Neural cell (in vitro differentiated cells): ENCODE results near the gene NELFE. TPM values are rescaled to one million over a fixed set of nuclear protein-coding genes. Genes with fewer than 3 reads are reported as not detected.

Source experiments
- H2AFZ ChIP-seq: fragments of 200-600, 300-800 bp; sonication (generic), shearing (Covaris generic); 2 replicates; pipeline ENCODE4 v1.6.0; 2014; ENCODE audit warnings: low read depth, mild to moderate bottlenecking, antibody characterized with exemption, low read length, moderate library complexity
- H3F3A ChIP-seq: fragments of 200-600 bp; shearing (Covaris generic); 2 replicates; pipeline ENCODE4 v1.6.1; 2016; ENCODE audit warnings: mild to moderate bottlenecking, moderate library complexity, mixed read lengths, antibody characterized with exemption, low read length; ENCODE audit not compliant: insufficient read depth, poor library complexity, severe bottlenecking
- H3K27ac ChIP-seq: fragments of 200-600, 300-800 bp; sonication (generic), shearing (Covaris generic); 2 replicates; pipeline ENCODE4 v1.5.1; 2014; ENCODE audit warnings: mild to moderate bottlenecking, low read length, moderate library complexity
- H3K27me3 ChIP-seq: fragments of 300-800, 200-600 bp; sonication (generic), shearing (Covaris generic); 2 replicates; pipeline ENCODE4 v1.6.0; 2014; ENCODE audit warnings: mild to moderate bottlenecking, low read depth, low read length, moderate library complexity; ENCODE audit not compliant: insufficient read depth
- H3K36me3 ChIP-seq: fragments of 300-800, 200-600 bp; sonication (generic), shearing (Covaris generic); 2 replicates; pipeline ENCODE4 v1.5.1; 2014; ENCODE audit warnings: mild to moderate bottlenecking, antibody characterized with exemption, low read length, moderate library complexity; ENCODE audit not compliant: insufficient read depth
- H3K4me2 ChIP-seq: fragments of 300-800, 200-600 bp; sonication (generic), shearing (Covaris generic); 2 replicates; pipeline ENCODE4 v1.6.0; 2014; ENCODE audit warnings: mild to moderate bottlenecking, low read length
- H3K4me3 ChIP-seq: fragments of 300-800, 200-600 bp; sonication (generic), shearing (Covaris generic); 2 replicates; pipeline ENCODE4 v1.5.1; 2014; ENCODE audit warnings: mild to moderate bottlenecking, low read length, moderate library complexity
- H3K79me2 ChIP-seq: fragments of 200-600 bp; shearing (Covaris generic); replicated peaks from 2 replicates; pipeline ENCODE4 v1.6.0; 2014; ENCODE audit warnings: mild to moderate bottlenecking, low read length, moderate library complexity; ENCODE audit not compliant: insufficient read depth
- H3K9ac ChIP-seq: fragments of 300-800, 200-600 bp; sonication (generic), shearing (Covaris generic); 2 replicates; pipeline ENCODE4 v1.6.1; 2016; ENCODE audit warnings: mild to moderate bottlenecking, low read length, mixed read lengths
- H3K9me2 ChIP-seq: fragments of 200-600 bp; shearing (Covaris generic); 2 replicates; pipeline ENCODE4 v1.6.1; 2016; ENCODE audit warnings: mild to moderate bottlenecking, low read length, mixed read lengths; ENCODE audit not compliant: insufficient read depth
- H3K9me3 ChIP-seq: fragments of 200-600, 300-800 bp; sonication (generic), shearing (Covaris generic); 2 replicates; pipeline ENCODE4 v1.6.1; 2016; ENCODE audit warnings: mild to moderate bottlenecking, mixed run types, low read length, moderate library complexity, mixed read lengths
- H4K20me1 ChIP-seq: fragments of 200-600 bp; shearing (Covaris generic); 2 replicates; pipeline ENCODE4 v1.6.1; 2016; ENCODE audit warnings: mild to moderate bottlenecking, mixed run types; ENCODE audit not compliant: insufficient read depth
- EP300 ChIP-seq: fragments of 450-650 bp; conservative IDR thresholded peaks from 2 replicates; pipeline ENCODE4 v1.6.1; 2014; ENCODE audit warnings: antibody characterized with exemption, mild to moderate bottlenecking, moderate library complexity; ENCODE audit not compliant: poor library complexity, severe bottlenecking
- EZH2 ChIP-seq: fragments of 200-600, 300-800 bp; shearing (Covaris generic), sonication (generic); IDR thresholded peaks from 2 replicates; pipeline ENCODE4 v1.6.1; 2014; ENCODE audit warnings: antibody characterized with exemption, low read length, borderline replicate concordance, mild to moderate bottlenecking; ENCODE audit not compliant: insufficient read depth, poor library complexity, severe bottlenecking
- MXI1 ChIP-seq: fragments of 450-650 bp; conservative IDR thresholded peaks from 2 replicates; pipeline ENCODE4 v1.6.1; 2014; ENCODE audit warnings: antibody characterized with exemption, mild to moderate bottlenecking; ENCODE audit not compliant: poor library complexity, severe bottlenecking
- POLR2AphosphoS5 ChIP-seq: IDR thresholded peaks from 2 replicates; pipeline ENCODE4 v1.6.1; 2012
- RAD21 ChIP-seq: fragments of 450-650 bp; conservative IDR thresholded peaks from 2 replicates; pipeline ENCODE4 v1.6.1; 2014; ENCODE audit warnings: antibody characterized with exemption, mild to moderate bottlenecking, moderate library complexity
- SMC3 ChIP-seq: fragments of 450-650 bp; conservative IDR thresholded peaks from 2 replicates; pipeline ENCODE4 v1.6.1; 2014; ENCODE audit warnings: antibody characterized with exemption, mild to moderate bottlenecking, moderate library complexity; ENCODE audit not compliant: poor library complexity
- TAF1 ChIP-seq: IDR thresholded peaks from 2 replicates; pipeline ENCODE4 v1.6.1; 2012; ENCODE audit warnings: low read depth
- polyA plus RNA-seq: library from polyadenylated mRNA; depleted of rRNA; stranded (reverse); fragments of >200 nt; gene quantifications from 2 replicates; pipeline ENCODE4 v1.2.3, GENCODE V29; 2014
- TF ChIP-seq, protein P1 (sequence below): fragments of 450-650 bp; IDR thresholded peaks from 2 replicates; pipeline ENCODE4 v1.5.1; 2014; ENCODE audit warnings: antibody characterized with exemption, mild to moderate bottlenecking, moderate library complexity; ENCODE audit not compliant: poor library complexity, severe bottlenecking
- TF ChIP-seq, protein P2 (sequence below): IDR thresholded peaks from 2 replicates; pipeline ENCODE4 v1.6.1; 2012; ENCODE audit warnings: borderline replicate concordance

NELFE gene
- polyA plus RNA-seq, 1 donor from 2014 or later, result 103 TPM

DNA sequence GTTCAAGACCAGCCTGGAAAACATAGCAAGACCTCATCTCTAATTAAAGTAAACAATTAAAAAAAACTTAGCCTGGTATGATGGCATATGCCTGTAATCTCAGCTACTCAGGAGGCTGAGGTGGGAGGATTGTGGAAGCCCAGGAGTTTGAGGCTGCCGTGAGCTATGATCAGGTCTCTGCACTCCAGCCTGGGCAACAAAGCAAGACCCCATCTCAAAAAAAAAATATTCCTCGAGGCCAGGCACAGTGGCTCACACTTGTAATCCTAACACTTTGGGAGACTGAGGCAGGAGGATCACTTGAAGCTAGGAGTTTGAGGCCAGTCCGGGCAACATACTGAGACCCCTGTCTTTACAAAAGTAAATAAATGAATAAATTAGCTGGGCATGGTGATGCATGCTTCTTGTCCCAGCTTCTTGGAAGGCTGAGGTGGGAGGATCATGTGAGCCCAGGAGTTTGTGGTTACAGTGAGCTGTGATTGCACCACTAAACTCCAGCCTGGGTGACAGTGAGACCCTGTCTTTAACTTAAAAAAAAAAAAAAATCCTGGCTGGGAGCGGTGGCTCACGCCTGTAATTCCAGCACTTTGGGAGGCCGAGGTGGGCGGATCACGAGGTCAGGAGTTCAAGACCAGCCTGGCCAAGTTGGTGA, 40.6 kb downstream of the NELFE start:
- no peaks in the 10 kb centered on the region for H3F3A ChIP-seq
- no peaks in the 10 kb centered on the region for H3K27me3 ChIP-seq
- H3K4me3 ChIP-seq, result no peak overlapping the region
- H3K9ac ChIP-seq, result no peak overlapping the region
- no peak overlapping the region for H2AFZ ChIP-seq
- H3K79me2 ChIP-seq, result no peaks in the 10 kb centered on the region
- no peaks in the 10 kb centered on the region for H3K9me2 ChIP-seq
- TF ChIP-seq POLR2AphosphoS5 (no peak), EP300 (no peak), RAD21 (no peak), TAF1 (no peak), MXI1 (no peak), EZH2 (no peak), SMC3 (no peak)
- TF ChIP-seq, protein P1, sequence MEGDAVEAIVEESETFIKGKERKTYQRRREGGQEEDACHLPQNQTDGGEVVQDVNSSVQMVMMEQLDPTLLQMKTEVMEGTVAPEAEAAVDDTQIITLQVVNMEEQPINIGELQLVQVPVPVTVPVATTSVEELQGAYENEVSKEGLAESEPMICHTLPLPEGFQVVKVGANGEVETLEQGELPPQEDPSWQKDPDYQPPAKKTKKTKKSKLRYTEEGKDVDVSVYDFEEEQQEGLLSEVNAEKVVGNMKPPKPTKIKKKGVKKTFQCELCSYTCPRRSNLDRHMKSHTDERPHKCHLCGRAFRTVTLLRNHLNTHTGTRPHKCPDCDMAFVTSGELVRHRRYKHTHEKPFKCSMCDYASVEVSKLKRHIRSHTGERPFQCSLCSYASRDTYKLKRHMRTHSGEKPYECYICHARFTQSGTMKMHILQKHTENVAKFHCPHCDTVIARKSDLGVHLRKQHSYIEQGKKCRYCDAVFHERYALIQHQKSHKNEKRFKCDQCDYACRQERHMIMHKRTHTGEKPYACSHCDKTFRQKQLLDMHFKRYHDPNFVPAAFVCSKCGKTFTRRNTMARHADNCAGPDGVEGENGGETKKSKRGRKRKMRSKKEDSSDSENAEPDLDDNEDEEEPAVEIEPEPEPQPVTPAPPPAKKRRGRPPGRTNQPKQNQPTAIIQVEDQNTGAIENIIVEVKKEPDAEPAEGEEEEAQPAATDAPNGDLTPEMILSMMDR, result no peak
- TF ChIP-seq, protein P2, sequence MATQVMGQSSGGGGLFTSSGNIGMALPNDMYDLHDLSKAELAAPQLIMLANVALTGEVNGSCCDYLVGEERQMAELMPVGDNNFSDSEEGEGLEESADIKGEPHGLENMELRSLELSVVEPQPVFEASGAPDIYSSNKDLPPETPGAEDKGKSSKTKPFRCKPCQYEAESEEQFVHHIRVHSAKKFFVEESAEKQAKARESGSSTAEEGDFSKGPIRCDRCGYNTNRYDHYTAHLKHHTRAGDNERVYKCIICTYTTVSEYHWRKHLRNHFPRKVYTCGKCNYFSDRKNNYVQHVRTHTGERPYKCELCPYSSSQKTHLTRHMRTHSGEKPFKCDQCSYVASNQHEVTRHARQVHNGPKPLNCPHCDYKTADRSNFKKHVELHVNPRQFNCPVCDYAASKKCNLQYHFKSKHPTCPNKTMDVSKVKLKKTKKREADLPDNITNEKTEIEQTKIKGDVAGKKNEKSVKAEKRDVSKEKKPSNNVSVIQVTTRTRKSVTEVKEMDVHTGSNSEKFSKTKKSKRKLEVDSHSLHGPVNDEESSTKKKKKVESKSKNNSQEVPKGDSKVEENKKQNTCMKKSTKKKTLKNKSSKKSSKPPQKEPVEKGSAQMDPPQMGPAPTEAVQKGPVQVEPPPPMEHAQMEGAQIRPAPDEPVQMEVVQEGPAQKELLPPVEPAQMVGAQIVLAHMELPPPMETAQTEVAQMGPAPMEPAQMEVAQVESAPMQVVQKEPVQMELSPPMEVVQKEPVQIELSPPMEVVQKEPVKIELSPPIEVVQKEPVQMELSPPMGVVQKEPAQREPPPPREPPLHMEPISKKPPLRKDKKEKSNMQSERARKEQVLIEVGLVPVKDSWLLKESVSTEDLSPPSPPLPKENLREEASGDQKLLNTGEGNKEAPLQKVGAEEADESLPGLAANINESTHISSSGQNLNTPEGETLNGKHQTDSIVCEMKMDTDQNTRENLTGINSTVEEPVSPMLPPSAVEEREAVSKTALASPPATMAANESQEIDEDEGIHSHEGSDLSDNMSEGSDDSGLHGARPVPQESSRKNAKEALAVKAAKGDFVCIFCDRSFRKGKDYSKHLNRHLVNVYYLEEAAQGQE, result no peak
- no peaks in the 10 kb centered on the region for H3K36me3 ChIP-seq
- no peaks in the 10 kb centered on the region for H4K20me1 ChIP-seq
- H3K4me2 ChIP-seq, result no peak overlapping the region
- H3K9me3 ChIP-seq, result no peaks in the 10 kb centered on the region
- H3K27ac ChIP-seq, result no peak overlapping the region

DNA sequence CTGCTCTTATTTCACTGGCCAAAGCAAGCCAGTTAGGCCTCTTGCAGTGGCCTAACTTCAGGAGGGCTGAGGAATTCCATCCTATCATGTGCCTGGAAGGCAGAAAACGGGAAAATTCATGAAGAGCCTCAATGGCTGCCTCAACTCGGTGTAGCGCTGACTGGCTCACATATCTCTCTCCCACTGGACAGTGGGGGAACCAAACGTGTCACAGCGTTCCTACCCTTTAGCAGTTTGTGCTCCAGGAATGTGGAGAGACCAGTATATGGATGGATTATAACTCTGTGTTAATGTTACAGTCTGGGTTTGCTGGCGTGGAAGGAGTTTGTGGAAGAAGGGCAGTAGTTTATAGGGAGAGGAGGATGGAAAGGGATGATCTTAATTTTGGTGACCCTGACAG, 43.0 kb downstream of the NELFE start:
- Histone ChIP-seq H3K79me2 (no peaks in the 10 kb centered on the region), H3K27me3 (no peaks in the 10 kb centered on the region), H3K9ac (no peak overlapping the region), H4K20me1 (no peaks in the 10 kb centered on the region), H3K36me3 (no peaks in the 10 kb centered on the region), H3K4me2 (no peak overlapping the region), H3K9me3 (no peaks in the 10 kb centered on the region), H3K4me3 (no peak overlapping the region), H3K27ac (no peak overlapping the region), H3K9me2 (no peaks in the 10 kb centered on the region), H2AFZ (no peak overlapping the region), H3F3A (no peaks in the 10 kb centered on the region)
- TF ChIP-seq, protein P1, result no peak
- no peak for TF ChIP-seq MXI1
- no peak for TF ChIP-seq TAF1
- TF ChIP-seq RAD21, result no peak
- TF ChIP-seq, protein P2, result no peak
- no peak for TF ChIP-seq EP300
- TF ChIP-seq POLR2AphosphoS5, result no peak
- TF ChIP-seq EZH2, result no peak
- TF ChIP-seq SMC3, result no peak
